Smooth muscle cell (in vitro differentiated cells): ENCODE results near the gene SND1. TPM values are rescaled to one million over a fixed set of nuclear protein-coding genes. Genes with fewer than 3 reads are reported as not detected.

Source experiments
- DNase-seq: peaks from one replicate; lab custom pipeline; 2025; ENCODE audit not compliant: unreplicated experiment; lab: John Stamatoyannopoulos, UW
- H2AFZ ChIP-seq: fragments of 200-600 bp; sonication (generic); 2 replicates; pipeline ENCODE4 v1.6.0; 2016; ENCODE audit warnings: antibody characterized with exemption, low read depth, mild to moderate bottlenecking
- H3F3A ChIP-seq: fragments of 200-600 bp; sonication (generic); 2 replicates; pipeline ENCODE4 v1.6.0; 2017; ENCODE audit warnings: antibody characterized with exemption, low read depth
- H3K27ac ChIP-seq: fragments of 200-600 bp; sonication (generic); 2 replicates; pipeline ENCODE4 v1.5.1; 2016; ENCODE audit warnings: low read depth, mild to moderate bottlenecking
- H3K27me3 ChIP-seq: fragments of 200-600 bp; sonication (generic); 2 replicates; pipeline ENCODE4 v1.6.1; 2016; ENCODE audit warnings: low read depth, mild to moderate bottlenecking
- H3K36me3 ChIP-seq: fragments of 200-600 bp; sonication (generic); 2 replicates; pipeline ENCODE4 v1.5.1; 2016; ENCODE audit warnings: low read depth
- H3K4me1 ChIP-seq: fragments of 200-600 bp; sonication (generic); 2 replicates; pipeline ENCODE4 v1.5.1; 2016; ENCODE audit warnings: low read depth
- H3K4me2 ChIP-seq: fragments of 200-600 bp; sonication (generic); 2 replicates; pipeline ENCODE4 v1.6.0; 2016; ENCODE audit warnings: mild to moderate bottlenecking
- H3K4me3 ChIP-seq: fragments of 200-600 bp; sonication (generic); 2 replicates; pipeline ENCODE4 v1.5.1; 2016; ENCODE audit warnings: mild to moderate bottlenecking
- H3K79me2 ChIP-seq: fragments of 200-600 bp; sonication (generic); 2 replicates; pipeline ENCODE4 v1.6.0; 2016; ENCODE audit warnings: low read depth, mild to moderate bottlenecking
- H3K9ac ChIP-seq: fragments of 200-600 bp; sonication (generic); 2 replicates; pipeline ENCODE4 v1.6.0; 2016; ENCODE audit warnings: low read depth
- H3K9me3 ChIP-seq: fragments of 200-600 bp; sonication (generic); replicated peaks from 2 replicates; pipeline ENCODE4 v1.5.1; 2016; ENCODE audit warnings: low read depth
- H4K20me1 ChIP-seq: fragments of 200-600 bp; sonication (generic); 2 replicates; pipeline ENCODE4 v1.6.0; 2016; ENCODE audit warnings: low read depth
- CTCF ChIP-seq: fragments of 200-600 bp; sonication (generic); IDR thresholded peaks from 2 replicates; pipeline ENCODE4 v1.5.1; 2017; ENCODE audit warnings: borderline replicate concordance, mild to moderate bottlenecking, antibody characterized with exemption; ENCODE audit not compliant: insufficient read depth, poor library complexity, severe bottlenecking
- WGBS: methylation state at CpG from one replicate; pipeline ENCODE4 v1.1.7; 2016; ENCODE audit warnings: low lambda C conversion rate; 5-methylcytosine and 5-hydroxymethylcytosine counted together
- polyA plus RNA-seq: library from polyadenylated mRNA; unstranded; fragments of >200 nt; fragmentation: Nextera tagmentation; extraction: Ambion mirVana; gene quantifications from 2 replicates; pipeline ENCODE4 v1.2.1, GENCODE V29; 2016
- total RNA-seq: library from RNA; depleted of rRNA; stranded (reverse); fragments of >200 nt; gene quantifications from 2 replicates; pipeline ENCODE4 v1.2.3, GENCODE V29; 2014

The SND1 gene
- total and polyA plus RNA-seq, 2 experiments from 2014 or later: 129 to 136 TPM

- H4K20me1 ChIP-seq: peaks cover 99% of the 10 kb centered on the region
- H2AFZ ChIP-seq: no peak overlapping the region
- no peak for TF ChIP-seq CTCF
- H3K79me2 ChIP-seq: no peaks in the 10 kb centered on the region
- H3K27me3 ChIP-seq: no peaks in the 10 kb centered on the region
- H3K27ac ChIP-seq: no peak overlapping the region
- no peaks in the 10 kb centered on the region for H3F3A ChIP-seq
- peaks cover 4% of the 10 kb centered on the region for H3K4me1 ChIP-seq
- H3K9me3 ChIP-seq: no peaks in the 10 kb centered on the region
- no peak overlapping the region for H3K4me2 ChIP-seq
- no peaks in the 10 kb centered on the region for H3K36me3 ChIP-seq
- no peak overlapping the region for H3K4me3 ChIP-seq
- WGBS: 85% methylated on average over 12 of the region's 12 CpGs
- no peak for DNase-seq
- no peak overlapping the region for H3K9ac ChIP-seq
Measured at GRCh38 chr7:128075242-128076095, 423.5 kb downstream of the SND1 start.

GRCh38 chr7:128076196-128076795 is 424.3 kb downstream of the SND1 start:
- Histone ChIP-seq H3K36me3 (no peaks in the 10 kb centered on the region), H3K4me1 (peaks cover 4% of the 10 kb centered on the region), H3K9me3 (no peaks in the 10 kb centered on the region), H2AFZ (no peak overlapping the region), H3K27ac (no peak overlapping the region), H3F3A (no peaks in the 10 kb centered on the region), H4K20me1 (peaks cover 99% of the 10 kb centered on the region), H3K9ac (no peak overlapping the region), H3K79me2 (no peaks in the 10 kb centered on the region), H3K4me2 (no peak overlapping the region), H3K4me3 (no peak overlapping the region), H3K27me3 (no peaks in the 10 kb centered on the region)
- 93% methylated on average over 8 of the region's 8 CpGs for WGBS
- DNase-seq: no peak
- TF ChIP-seq CTCF: no peak

GRCh38 chr7:128076796-128077271 is 424.8 kb downstream of the SND1 start:
- Histone ChIP-seq H3K27me3 (no peaks in the 10 kb centered on the region), H3K4me3 (no peak overlapping the region), H3K27ac (no peak overlapping the region), H3K36me3 (no peaks in the 10 kb centered on the region), H3K4me2 (no peak overlapping the region), H3K9me3 (no peaks in the 10 kb centered on the region), H3K79me2 (no peaks in the 10 kb centered on the region), H4K20me1 (peaks cover 99% of the 10 kb centered on the region), H3F3A (no peaks in the 10 kb centered on the region), H2AFZ (no peak overlapping the region), H3K4me1 (peaks cover 4% of the 10 kb centered on the region), H3K9ac (no peak overlapping the region)
- no peak for DNase-seq
- 90% methylated on average over 7 of the region's 7 CpGs for WGBS
- no peak for TF ChIP-seq CTCF
